Measurements from ENCODE around the gene ARHGAP22. TPM values are rescaled to one million over a fixed set of nuclear protein-coding genes. Genes with fewer than 3 reads are reported as not detected.

Gene ARHGAP22
- total RNA-seq, 1 donor from 2014 or later = 5.2 TPM

GRCh38 chr10:48455055-48455391 is 149.8 kb downstream of the ARHGAP22 start:
- ATAC-seq (ENCODE audit: poor library complexity) (no peak), DNase-seq (no peak)
- intact Hi-C loops (cut with DNase I) = no loop called here

DNA sequence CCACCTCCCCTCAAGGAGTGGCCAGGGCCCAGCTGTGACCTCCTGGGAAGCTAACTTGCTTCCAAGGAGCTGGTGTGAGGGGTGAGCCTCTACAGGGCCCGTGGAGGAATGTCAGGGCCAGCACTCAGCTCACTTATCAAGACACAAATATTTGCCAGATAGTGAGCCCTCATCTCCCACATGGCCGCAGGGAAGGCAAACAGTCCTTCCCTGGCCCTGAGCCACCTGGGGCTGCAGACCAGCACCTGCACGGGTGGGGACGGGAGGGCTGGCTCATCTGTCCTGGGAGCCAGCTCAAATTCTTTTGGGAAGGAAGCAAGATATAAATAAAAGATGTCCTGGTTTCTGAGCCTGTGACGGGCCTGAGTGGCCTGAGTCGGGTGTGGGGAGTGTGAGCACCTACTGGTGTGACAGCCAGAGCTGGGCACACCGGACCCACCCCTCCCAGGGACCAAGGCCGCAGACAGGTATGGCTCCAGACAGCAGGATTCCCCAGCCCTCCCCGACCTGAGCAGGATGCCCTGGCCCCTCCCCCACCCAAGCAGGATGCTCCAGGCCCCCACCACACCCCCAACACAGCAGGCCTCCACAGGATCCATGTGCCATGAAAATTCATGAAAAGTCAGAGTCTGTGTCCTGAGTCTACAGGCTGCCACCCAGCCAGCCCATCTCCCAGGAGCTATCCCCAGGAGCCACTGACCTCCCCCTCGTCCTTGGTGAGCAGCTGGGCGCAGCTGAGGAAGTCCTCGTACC is 150.4 kb downstream of the ARHGAP22 start:
- no peak for ATAC-seq (ENCODE audit: poor library complexity)
- no peak for DNase-seq
- intact Hi-C loops (cut with DNase I) = no loop called here

DNA sequence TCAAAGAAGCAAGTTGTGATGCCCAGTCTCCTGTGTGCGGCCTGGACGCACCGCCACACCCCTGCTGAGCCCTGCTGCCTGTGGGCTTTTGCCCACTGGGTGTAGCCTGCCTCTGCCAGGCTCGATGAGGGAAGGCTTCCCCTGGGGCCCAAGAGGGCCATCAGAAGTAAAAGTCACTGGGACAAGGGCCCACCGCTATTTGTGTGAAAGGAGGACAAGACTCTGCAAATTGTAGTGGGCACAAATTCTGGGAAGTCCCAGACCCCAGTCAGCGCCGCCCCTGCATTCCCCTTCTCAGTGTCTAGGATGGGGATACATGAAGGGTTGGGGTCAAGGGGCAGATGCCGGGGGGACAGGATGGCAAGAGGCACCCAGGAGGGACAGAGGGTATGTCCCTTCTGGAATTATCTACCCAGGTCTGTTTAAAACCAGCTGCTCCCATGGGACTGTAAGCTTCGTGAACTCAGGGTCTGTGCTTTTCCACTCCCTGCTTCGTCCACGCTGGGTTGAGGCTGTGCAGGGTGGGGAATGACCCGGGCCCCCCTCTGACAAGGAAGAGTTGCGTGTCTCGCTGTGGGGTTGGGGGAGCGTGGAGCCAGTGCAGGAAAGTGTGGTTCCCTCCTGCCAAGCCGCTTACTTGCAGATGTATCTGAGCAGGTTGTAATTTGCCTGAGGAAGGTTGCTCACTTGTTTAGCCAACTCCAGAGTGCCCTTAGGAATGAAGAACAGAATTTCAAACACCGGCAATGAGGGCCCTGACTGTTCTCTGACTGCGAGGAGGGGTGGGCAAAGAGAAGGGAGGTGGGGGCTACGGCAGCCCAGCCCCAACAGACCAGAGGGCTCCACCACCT is 151.2 kb downstream of the ARHGAP22 start:
- intact Hi-C loops (cut with DNase I) = no loop called here
- ATAC-seq (ENCODE audit: poor library complexity) (no peak), DNase-seq (no peak)

GRCh38 chr10:48452879-48453412 is 151.9 kb downstream of the ARHGAP22 start:
- intact Hi-C loops (cut with DNase I) = no loop called here
- DNase-seq (no peak), ATAC-seq (ENCODE audit: poor library complexity) (no peak)

- intact Hi-C loops (cut with DNase I) = no loop called here
- ATAC-seq (ENCODE audit: poor library complexity) (no peak), DNase-seq (no peak)
Measured at GRCh38 chr10:48451969-48452878, 152.6 kb downstream of the ARHGAP22 start.

DNA sequence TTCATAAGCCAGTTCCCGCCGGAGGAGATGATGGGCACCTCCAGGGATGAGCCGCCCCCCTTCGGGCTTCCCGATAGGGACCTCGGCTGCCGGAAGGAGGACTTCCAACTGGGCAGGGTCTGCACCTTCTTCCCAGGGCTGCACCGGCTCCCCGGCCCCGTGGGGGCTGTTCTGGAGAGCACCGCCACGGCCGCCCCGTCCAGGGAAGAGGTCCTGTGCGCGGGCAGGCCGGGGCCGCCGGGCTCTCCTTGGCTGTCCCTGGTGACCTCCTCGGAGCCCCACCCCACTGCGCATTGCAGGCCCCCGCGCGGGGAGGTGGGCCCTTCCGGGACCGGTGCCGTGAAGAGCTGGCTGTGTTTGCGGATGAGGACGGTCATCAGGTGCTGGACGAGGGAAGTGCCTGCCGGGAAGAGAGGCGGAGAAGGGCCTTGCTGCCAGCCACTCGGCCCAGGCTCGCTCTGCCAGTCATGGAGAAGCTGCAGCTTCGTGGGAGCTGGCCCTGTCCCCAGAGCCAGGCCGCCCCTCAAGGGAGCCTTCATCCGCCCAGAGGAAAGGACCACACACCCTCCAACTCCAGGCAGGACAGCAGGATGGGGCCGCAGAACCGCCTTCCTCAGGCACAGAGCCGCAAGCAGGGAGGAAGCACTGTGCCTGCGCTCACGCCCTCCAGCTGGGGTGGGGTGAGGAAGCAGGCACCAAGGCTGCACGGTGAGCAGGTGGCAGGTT is 154.0 kb downstream of the ARHGAP22 start:
- no peak for ATAC-seq (ENCODE audit: poor library complexity)
- intact Hi-C loops (cut with DNase I) = no loop called here
- DNase-seq = no peak

DNA sequence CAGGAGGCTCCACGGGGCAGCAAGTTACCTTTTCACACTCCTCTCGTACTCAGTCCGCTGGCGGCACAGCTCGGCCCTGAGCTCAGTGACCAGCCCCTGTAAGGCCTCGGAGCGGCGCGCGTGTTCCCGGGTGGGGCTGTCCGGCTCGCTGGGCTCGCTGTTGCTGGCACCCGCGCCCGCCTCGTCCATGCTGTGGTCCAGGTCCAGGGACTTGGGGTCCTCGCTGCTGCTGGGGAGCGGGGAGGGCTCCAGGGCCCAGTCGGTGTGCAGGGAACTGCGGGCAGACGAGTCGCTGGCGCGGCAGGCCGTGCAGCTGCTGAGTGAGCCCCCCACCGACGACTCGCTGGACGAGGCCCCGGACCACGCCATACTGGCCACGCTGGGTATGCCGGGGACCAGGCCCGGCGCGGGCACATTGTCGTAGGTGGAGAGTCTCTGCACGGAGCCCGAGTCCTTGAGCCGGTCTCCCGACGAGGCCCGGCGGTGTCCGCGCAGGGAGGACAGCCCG is 154.6 kb downstream of the ARHGAP22 start:
- ATAC-seq (ENCODE audit: poor library complexity) (peak; percentile 8), DNase-seq (no peak)
- intact Hi-C loops (cut with DNase I) = no loop called here

- DNase-seq (peak; percentile 80), ATAC-seq (ENCODE audit: poor library complexity) (peak; percentile 81)
- intact Hi-C loops (cut with DNase I) = no loop called here
Measured at GRCh38 chr10:48449501-48450232, 155.2 kb downstream of the ARHGAP22 start.

DNA sequence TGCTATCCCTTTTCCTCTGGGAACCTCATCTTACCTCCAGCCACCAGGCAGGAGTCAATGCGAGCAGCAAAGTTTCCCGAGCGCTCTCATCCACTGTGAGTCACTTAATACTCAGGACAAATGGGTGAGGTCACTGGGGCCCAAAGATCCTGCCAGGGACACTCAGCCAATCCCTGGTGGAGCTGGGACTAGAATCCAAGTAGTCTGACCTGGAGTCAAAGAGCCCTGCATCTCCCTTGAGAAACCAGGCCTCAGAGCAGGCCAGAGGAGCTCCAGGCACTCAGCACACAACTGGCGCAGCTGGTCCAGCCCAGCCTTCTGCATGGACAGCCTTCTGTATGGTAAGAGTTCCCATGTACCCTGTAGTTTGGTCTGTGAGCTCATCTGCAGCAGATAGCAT is 156.1 kb downstream of the ARHGAP22 start:
- DNase-seq (no peak), ATAC-seq (ENCODE audit: poor library complexity) (no peak)
- intact Hi-C loops (cut with DNase I) = no loop called here

- no peak for ATAC-seq (ENCODE audit: poor library complexity)
- intact Hi-C loops (cut with DNase I) = no loop called here
- DNase-seq = no peak
Measured at GRCh38 chr10:48447356-48448215, 157.3 kb downstream of the ARHGAP22 start.

GRCh38 chr10:48446785-48447184 is 158.1 kb downstream of the ARHGAP22 start:
- DNase-seq (no peak), ATAC-seq (ENCODE audit: poor library complexity) (no peak)
- intact Hi-C loops (cut with DNase I) = no loop called here

- no peak for ATAC-seq (ENCODE audit: poor library complexity)
- intact Hi-C loops (cut with DNase I) = no loop called here
- no peak for DNase-seq
Measured at GRCh38 chr10:48445932-48446331, 158.9 kb downstream of the ARHGAP22 start.

DNA sequence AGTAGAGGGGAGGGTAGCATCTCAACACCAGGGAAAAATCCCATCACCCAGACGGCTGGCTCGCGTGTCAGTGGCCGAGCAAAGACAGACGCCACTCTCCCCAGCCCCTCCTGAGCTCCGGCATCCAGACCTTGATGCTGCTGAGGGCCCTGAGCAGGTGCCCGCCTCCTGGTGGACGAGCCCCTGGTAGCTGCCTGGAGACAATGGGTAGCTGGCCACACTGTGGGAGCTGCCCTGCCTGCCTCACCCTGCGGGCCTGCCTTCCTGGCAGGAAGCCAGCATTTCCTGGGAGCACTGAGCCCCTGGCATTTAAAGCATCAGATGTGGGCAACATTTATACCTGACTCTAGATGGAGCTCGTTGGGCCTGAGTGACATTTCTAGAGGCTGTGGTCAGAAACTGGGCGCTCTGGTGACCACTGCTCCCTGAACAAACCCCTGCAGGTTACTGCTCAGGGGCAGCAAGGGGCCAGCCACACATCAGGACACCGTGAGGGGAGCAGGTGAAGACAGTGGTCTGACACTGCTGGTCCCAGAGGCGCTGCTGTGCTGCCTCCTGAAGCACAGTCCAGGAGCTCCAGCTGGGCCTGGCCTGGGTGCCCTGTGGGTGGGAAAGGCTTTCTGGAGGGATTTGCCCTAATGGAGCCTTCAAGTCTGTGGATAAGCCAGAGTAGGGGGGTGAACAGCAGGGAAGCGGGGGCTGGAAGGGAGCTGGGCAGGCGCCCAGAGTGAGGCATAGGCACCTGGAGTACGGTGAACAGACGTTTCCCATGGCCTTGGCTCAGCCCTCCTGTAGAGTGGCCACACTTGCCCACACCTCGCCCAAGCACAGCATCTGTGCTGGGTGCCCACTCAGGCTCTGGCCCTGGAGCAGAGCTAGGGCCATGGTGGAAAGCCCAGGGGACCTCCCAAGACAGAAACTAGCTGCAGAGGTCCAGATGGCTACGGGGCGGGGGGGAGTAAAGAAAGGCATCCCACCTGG is 159.7 kb downstream of the ARHGAP22 start:
- ATAC-seq (ENCODE audit: poor library complexity) (no peak), DNase-seq (no peak)
- intact Hi-C loops (cut with DNase I) = no loop called here

- DNase-seq (no peak), ATAC-seq (ENCODE audit: poor library complexity) (peak; percentile 30)
- intact Hi-C loops (cut with DNase I) = no loop called here
Measured at GRCh38 chr10:48444266-48444665, 160.6 kb downstream of the ARHGAP22 start.

DNA sequence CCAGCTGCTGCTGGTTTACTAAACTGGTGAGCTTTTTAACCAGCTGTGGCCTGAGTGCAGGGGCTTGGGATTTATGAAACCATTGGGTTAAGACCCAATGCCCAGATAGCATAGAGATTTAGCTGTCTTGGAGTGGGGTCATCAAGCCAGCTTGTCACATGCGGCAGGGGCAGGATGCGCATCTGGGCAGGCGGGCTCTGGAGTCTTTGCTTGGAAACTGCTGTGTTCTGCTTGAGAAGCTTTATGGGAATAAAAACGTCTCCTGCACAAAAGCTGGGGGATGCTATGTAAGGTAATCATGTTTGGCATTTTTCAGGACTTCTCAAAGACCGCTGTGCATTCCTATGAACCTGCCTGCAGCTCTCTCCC is 162.1 kb downstream of the ARHGAP22 start:
- no peak for DNase-seq
- intact Hi-C loops (cut with DNase I) = no loop called here
- no peak for ATAC-seq (ENCODE audit: poor library complexity)

Measured in Right ventricle myocardium superior (tissue), 1 donor.